ENCODE results near the gene SRD5A3.

Gene SRD5A3

DNA sequence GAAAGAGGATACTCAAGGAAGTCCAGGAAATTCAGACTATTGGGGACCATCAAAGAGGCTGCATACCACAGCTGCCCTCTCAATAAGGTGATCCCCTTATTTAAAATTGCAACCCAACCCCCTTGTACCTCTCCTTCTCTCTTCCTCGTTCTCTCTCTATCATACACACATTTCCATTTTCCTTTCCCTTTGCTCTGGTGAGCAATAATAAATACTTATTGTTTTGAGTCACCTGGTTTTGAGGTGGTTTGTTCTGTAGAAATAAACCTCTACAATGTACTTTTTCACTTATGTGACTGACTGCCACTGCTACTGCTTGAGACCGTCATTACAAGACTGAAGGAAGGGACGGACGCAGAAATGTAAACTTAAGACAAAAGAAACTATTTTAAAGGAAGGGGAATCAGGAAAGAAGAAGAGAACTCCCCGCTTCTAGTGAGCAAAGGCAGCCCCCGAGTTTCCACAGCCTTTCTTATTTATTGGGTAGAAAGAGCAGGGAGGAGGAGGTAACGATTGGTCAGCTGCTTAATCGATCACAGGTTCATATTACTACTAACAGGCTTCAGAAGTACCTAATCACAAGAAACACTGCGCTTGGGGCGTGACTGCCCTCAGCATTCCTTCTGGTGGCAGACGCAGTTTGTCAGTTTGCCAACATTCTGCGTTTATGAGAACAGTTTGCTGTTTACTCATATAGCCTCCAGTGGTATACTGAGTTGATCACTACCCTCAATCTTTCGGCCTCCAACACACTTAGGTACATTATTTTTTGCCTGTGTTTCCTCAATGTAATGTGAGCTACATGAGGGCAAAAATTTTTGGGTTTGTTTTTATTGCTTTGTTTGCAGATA is 32.8 kb downstream of the SRD5A3 start:
- DNase-seq = no peak

DNA sequence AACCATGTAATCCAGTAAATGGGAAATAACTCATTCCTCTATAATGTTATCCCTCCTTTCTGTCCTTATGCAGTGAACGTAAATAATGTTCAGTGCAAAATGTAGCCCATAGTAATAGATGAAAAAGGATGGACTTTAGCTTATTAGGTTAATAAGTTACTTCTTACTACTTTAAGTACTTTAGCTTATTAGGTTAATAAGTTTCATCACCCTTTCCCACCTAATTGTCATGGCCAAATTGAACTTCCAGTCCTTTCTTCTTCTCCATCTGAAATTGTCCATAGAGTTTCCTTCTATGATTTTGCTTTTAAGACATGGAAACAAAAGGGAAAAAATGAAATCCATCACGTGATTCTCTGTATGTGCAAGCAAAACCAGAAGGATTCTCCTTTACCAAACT is 34.5 kb downstream of the SRD5A3 start:
- DNase-seq = no peak

DNA sequence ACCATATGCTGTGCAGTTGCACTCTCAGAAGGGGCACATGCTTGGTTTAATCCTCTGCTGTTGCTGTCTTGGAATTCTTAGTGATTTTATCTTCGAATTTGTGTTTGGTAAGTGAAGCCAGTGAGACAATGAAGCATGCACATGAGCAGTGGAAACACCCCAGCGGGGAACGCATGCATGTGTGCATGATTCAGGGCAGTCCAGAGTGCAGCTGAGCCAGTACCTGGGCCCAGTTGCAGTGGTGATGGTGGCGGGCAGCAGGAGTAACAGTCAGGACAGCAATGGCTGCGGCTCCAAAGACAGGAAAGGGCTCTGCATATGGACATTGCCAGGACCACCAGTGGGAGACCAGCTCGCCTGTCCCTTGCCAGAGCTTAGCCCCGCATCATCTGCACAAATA is 35.5 kb downstream of the SRD5A3 start:
- DNase-seq = no peak

DNA sequence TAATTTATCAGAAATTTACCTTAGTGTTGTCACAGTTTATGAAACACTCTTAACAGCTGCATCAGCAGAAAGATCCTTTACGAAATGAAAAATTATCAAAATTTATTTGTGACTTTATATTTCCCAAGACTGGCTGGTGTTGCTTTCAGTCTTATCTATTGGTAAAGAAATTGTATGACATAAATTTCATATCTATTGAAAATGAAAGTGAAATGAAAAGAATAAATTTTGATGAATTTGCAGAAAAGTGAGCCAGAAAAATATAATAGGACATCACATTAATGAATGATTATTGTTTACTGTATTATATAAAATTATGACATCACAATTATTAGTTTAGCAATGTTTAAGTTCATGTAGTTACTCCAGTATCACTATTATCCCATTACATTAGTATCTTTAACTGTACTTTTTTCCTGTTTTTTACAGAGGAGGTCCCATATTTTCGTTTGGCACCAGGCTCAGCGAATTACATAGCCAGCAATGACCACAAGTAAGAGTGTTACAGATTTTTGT is 36.5 kb downstream of the SRD5A3 start:
- no peak for DNase-seq

DNA sequence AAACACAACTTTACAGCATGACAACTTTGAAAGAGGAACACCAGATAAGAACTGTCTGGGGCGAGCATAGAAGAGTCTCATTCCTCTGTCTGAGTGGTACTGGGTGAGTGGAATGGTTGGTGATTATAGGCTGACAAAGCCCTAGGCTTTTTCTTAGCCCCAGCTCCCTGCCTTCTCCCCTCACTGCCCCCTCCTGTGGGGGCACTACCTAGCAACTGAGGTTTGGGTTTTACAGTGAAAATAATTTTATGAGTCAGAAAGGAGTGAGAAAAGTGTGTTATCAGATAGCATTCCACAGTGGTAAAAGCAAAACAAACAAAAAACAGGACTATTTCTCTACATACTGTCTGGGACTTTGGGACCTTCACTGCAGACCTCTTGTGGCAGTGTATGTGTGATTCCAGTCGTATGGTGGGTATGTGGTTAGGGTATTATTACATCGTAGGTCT is 39.2 kb downstream of the SRD5A3 start:
- no peak for DNase-seq

DNA sequence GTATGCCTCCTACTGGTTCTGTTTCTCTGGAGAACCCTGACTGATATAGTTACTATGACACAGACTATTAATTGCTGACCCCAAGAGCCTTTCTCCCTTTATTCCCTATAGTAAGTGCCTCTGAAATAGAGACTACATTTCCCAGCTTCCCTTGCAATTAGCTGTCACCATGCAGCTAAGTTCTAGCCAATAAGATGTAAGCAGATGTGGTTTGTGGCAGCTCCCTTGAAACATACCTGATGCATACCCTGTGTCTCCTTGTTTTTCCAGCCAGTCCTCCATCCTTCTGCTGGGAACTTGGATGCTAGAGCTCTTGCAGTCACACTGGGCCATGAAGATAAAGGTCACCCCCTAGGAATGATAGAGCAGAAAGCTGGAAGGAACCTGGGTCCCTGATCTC is 40.0 kb downstream of the SRD5A3 start:
- DNase-seq = peak; percentile 7 to 20

DNA sequence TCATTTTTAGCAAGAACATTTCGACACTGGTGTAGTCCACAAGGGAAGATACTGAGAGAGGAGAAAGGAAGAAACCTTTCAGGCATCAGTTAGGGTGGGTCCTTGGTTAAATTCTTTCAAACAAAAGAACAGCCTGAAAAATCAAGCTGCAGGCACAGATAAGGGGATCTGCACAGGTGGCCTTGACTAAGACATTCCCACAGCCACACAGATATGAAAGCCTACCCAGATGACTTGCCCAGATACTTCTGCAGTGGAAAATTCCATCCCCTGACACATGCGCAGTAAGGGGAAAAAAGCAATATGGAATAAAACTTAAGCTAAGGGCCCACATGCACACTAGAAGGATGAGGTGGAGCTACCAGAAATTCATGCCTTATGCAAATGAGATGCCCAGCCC is 40.8 kb downstream of the SRD5A3 start:
- DNase-seq = no peak

DNA sequence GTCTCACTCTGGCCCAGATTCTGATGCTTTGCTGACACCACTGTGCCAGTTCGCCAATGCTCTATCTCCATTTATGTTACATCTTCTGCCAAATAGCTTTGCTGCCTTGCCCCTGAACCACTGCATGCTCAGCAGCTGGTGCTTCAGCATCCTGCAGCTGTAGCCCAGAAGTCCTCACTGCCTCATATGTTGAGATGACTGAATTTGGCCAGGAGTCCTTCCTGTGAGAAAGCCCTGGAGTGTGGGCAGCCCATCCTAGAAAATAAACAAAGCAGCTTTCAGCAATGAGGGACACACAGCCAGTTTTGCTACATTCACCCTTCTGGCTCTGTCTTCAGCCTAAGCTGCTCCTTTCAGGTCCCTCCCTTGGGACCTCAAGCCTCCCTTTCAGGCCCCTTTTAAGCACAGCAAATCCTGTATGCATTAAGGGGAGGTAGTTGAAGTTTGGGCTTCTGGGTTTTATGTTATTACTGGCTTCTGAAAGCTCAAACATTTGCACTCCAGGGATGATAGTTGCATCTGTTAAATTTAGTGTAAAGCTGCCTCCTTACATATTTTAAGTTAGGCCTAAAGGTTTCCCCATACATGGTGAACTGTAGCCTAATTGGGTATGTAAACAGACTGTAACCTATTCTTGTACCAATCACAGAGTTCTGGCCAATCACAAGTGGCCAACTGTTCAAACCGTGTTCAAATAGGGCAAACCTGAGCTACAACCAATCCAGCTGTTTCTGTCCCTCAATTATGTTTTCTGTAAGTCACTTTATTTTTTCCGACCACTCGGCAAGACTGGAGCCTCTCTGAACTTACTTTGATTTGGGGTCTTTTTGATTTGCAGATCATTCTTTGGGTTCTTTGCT is 47.6 kb downstream of the SRD5A3 start:
- DNase-seq = no peak

DNA sequence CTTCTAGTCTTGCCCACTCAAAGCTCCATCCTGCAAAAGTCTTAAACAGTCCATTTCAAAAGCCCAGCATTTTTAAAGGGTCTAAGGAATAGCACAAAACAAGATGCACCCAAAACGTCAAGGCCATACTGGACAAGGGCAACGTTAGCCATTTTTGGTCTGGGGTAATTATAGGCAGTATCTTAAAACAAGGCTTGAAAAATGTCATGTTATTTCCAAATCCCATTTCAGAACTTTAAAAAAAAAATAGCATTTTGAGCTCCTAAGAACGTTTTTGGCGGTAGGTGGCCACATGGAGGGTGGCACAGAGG is 49.1 kb downstream of the SRD5A3 start:
- no peak for DNase-seq

DNA sequence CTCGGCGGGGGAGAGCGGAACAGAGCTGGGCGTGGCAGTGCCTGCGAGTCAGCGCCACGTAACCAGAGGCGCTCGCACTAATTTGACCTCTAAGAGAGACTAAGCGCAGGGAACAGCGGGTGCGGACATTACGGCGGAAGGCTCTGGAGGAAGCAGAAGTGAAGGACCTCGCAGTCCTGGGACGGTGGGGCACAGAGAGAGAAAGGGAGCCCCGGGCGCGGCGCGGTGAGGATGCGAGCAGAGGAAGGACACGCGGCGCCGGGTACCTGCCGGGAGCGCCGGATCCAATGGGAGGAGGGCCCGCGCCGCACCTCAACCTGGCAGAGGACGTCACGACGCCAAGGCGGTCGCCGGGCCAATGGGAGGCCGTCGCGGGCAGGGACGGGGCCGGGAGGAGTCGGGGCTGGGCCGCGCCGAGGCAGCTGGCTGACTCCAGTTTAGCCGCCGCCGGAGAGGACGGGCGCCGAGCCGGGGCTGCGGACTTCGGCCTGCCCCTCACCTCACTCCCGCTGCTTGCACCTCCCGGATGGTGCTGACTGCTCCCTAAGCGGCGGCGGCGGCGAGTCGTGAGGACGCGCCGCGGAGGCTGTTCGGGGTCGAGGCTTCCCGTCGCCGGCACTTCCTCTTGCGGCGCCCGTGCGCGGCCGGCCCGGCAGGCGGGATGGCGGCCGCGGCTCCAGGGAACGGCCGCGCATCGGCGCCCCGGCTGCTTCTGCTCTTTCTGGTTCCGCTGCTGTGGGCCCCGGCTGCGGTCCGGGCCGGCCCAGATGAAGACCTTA is 49.7 kb downstream of the SRD5A3 start, which contains the start of gene TMEM165:
TSS of gene TMEM165 (plus strand) at position 429 of the 779 bp plus-strand sequence. CDS start at position 662, 233 bp downstream.
- DNase-seq = peak; percentile 81 to 90

DNA sequence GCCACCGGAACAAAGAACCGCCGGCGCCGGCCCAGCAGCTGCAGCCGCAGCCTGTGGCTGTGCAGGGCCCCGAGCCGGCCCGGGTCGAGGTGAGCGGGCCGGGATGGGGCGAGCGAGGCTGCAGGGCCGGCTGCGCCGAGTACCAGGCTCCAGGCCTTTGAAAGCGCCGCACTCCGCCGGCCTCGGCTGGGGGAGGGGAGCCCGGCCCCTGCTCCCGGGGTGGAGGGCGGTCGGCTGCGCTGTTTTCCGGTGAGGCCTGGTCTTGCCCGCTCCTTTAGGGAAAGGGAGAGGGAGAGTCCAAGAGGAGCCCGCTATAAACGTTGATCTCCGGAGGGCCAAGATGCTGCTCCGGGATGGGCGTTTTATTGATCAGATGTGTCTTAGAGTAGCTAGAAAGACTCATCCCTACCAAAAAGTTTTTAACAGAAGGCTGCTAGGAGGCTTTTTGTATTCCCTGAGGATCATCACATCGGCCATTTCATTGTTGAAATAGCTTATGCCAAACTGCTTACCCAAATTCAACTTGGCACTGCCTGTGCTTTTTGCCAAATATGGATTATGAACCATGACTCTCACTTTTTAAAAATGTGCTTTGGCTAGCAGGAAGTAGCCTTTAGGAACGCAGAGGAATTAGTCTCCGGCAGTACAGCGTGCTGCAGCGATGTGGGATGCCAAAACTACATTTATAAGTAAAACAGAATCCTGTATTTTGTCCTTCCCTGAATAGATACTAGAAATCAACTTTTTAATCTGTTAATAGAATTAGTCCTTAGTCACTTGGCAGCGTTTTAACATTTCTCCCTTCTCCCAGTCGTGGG is 50.5 kb downstream of the SRD5A3 start:
- peak; percentile 14 to 18 for DNase-seq

DNA sequence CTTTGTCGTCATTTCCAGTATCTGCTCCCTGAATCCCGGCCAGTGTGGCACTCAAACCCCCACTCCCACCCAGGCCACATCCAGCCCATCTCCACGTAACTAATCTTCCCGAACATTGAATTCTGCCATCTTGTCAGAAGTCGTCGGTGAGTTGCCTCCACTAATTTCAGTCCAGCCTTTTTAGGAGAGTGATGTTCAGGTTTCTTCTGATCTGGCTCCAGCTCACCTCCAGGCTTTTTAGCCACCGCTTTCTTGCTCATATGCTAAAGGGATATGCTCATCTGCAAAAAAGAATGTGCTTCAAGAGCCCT is 51.0 kb downstream of the SRD5A3 start:
- DNase-seq = no peak

DNA sequence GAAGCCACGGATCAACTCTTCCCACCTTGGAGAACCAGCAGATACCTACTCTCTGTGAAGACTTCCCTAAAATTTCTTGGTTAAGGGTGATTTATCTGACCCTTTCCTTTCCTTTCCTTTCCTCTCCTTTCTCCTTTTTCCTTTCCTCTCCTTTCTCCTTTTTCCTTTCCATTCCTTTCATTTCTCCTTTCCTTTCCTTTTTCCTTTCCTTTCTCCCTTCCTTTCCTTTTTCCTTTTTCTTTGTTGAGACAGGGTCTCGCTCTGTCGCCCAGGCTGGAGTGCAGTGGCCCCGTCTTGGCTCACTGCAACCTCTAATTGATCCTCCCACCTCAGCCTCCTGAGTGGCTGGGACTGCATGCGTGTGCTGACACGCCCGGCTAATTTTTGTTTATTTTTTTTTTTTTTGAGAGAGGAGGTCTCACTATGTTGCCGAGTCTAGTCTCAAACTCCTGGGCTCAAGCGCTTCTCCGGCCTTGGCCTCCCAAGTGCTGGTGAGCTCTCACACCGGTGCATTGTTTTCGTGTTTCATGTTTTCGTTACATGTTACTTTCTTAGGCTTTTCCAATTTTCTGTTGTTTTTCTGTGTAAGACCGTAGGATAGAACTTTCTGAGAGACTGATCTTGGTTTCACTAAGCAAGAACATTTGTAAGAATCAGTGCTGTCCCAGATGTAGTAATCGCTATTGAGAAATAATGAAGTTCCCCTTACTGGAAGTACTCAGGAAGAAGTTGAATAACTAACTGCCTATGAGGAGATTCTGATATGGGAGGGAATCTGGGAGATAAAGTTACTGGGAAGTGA is 51.7 kb downstream of the SRD5A3 start:
- peak; percentile 54 to 56 for DNase-seq

DNA sequence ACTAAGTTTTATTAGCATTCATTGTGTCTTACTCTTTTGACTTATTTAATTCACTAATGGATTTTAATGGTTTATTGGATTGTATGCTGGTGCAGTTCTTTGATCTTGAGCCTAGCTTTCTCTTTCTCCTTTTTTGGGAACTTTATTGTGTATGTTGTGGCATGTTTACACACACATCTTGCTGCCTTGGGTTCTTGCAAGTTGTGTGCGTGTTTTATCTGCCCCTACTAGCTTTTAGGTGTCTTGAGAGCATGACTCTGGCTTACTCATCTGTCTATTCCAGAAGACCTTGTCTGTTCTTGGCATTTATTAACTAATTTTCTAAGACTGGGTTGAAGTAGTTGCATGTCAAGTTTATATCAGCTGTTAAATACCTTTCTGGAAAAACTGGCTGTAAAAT is 52.4 kb downstream of the SRD5A3 start:
- no peak for DNase-seq

DNA sequence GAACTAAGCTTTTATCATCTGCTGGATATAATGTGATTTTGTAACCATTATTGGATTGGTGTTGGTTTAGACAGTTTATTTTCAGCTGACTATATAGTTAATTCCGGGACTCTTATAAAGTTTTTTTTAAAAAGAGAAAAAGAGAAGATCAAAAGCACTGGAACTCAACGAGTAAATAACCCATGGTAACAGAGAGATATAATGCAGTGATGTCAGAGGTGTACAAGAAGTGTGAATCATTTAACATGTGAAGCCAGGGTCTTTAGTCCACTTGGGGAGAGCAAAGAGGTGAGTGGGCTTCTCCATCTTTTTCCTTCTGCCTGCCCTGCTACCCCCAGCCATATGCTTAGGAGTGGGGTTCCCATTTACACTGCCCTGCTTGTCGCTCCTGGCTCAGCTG is 52.9 kb downstream of the SRD5A3 start:
- no peak for DNase-seq

DNA sequence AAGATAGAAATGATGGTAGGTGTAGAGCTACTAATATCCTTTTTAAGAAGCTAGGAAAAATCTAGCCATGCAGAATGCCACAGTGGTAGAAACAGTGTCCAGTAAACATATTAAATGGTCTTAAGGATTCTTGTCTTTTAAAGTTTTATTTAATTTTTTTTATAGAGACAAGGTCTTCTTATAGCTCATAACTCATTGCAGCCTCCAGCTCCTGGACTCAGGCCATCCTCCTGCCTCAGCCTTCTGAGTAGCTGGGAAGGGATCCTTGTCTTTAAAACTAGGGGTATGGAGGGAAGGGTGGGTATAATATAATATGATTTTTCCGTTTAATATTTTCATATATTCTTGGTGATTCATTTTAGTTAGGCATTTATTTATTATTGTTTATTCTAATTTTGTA is 53.5 kb downstream of the SRD5A3 start:
- DNase-seq = no peak

DNA sequence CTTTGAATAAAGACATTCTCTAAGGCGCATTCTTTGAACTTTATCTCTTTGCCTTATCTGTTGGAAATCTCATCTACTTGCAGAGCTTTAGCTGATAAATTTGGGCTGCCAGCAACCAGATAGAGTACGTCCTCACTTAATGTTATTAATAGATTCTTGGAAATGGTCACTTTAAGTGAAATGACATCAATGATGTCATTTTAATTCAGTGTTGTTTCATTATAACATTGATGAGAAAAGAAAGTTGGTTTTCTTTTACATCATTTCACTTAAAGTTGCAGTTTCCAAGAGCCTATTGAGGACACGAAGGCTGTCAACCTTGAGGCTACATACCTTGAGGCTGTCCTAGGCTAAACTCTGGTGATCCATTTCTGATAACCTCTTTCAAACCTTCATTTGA is 59.0 kb downstream of the SRD5A3 start:
- no peak for DNase-seq

DNA sequence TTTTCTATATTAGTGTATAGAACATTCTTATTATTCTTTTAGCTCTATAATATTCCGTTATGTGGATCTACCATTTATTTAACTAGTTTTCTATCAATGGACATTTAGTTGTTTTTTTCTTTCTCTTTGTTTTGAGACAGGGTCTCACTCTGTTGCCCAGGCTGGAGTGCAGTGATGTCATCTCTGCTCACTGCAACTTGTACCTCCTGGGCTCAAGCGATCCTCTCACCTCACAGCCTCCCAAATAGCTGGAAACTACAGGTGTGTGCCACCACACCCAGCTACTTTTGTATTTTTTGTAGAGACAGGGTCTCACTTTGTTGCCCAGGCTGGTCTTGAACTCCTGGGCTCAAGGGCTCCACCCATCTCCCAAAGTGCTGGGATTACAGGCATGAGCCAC is 60.5 kb downstream of the SRD5A3 start:
- DNase-seq = no peak

DNA sequence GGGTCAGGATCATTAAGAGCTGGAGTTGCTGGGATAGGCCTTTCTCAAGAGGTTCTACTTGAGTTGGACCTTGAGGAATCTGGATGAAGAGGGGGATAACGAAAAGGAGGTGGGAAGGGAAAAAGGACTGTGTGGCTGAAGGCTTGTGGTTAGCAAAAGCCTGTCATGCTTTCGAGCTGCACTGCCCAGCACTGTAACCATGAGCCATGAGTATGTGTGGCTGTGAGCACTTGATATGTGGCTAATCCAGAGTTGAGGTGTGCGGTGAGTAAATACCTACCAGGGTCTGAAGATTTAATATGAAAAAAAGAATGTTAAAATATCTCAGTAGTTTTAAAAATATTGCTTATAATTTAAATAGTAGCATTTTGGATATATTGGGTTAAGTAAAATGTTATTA is 61.1 kb downstream of the SRD5A3 start:
- no peak for DNase-seq

DNA sequence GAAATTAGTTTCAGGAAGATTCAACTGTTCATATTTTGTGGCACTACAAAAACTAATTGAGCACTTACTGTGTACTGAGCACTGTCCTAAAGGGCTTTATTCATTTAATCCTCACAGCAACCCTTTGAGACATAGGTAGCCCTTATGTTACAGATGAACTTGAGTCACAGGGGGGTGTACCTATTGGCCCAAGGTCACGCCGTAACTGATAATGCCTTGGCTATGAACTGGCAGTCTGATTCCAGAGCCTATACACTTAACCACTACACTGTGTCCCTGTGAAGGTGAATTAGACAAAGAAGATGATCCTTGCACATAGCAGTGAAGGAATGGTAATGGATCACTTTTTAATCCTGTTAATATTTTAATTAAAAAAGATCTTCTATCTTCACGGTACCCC is 61.7 kb downstream of the SRD5A3 start:
- DNase-seq = no peak

DNA sequence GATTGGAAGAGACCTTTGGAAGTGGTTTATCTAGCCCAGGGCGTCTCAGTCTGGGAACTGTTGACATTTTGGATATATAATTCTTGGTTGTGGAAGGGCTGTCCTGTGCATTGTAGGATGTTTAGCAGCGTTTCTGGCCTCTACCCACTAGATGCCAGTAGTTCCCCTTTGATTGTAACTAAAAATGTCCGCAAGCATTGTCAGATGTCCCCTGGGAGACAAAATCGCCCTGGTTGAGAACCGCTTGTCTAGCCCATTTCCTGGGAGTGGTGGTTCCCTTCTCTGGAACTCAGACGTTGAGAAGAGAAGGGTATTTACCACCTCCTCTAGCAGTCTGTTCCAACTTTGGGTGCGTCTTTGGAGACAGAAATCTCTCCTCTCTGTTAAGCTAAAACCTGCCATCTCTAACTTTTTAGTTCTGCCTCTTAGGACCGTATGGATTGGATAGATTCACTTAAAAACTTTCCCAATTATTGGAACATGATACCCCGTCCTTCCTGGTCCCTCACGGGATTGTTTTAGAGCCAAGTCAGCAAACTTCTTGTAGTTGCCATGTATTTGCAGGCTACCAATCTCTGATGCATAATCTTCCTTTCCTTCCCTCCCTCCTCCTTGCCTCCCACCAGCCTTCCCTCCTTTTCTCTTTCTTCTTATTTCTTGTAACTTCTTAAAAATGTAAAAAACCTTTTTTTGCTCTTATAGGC is 63.6 kb downstream of the SRD5A3 start:
- DNase-seq = no peak
